CD4-positive, alpha-beta T cell (primary cell): ENCODE measurements around the gene SYNE1. TPM values are rescaled to one million over a fixed set of nuclear protein-coding genes. Genes with fewer than 3 reads are reported as not detected.

Experiments
- ATAC-seq: fragments of 200-7000 bp; cut with Tn5 transposase; one replicate; pipeline ENCODE4 v1.10.0; 2022; ENCODE audit warnings: mild to moderate bottlenecking; ENCODE audit not compliant: poor library complexity
- CTCF ChIA-PET: fragments of 350-600 bp; sonication (Branson Sonifier 250); formaldehyde crosslinking; loops from one replicate; lab custom pipeline; 2021; ENCODE audit warnings: antibody characterized with exemption, inconsistent platforms; lab: Charles Lee
- POLR2A ChIA-PET: fragments of 350-600 bp; sonication (Branson Sonifier 250); formaldehyde crosslinking; loops from one replicate; lab custom pipeline; 2021; ENCODE audit warnings: antibody characterized with exemption, inconsistent platforms; lab: Charles Lee
- DNase-seq, 14 experiments: peaks; one replicate each; pipeline ENCODE4 v3.0.0-alpha.2; 2013 to 2020; ENCODE audit warnings: mixed read lengths in 2 of 14
- H3K27ac ChIP-seq, 2 donors: one replicate each; pipeline versions ENCODE4 v1.5.1 to v1.7.0; 2013; ENCODE audit warnings: low read length in 2 of 2, low read depth in 1 of 2, mild to moderate bottlenecking in 1 of 2
- H3K27me3 ChIP-seq, 2 experiments: 1 replicate in 1 of 2; 2 replicates in 1 of 2; pipeline versions ENCODE4 v1.6.1 to v1.7.0; 2013; ENCODE audit warnings: low read length in 2 of 2, control low read depth in 1 of 2, mild to moderate bottlenecking in 1 of 2, moderate library complexity in 1 of 2; ENCODE audit not compliant: insufficient read depth in 2 of 2, control insufficient read depth in 1 of 2
- H3K36me3 ChIP-seq: one replicate; pipeline ENCODE4 v1.6.1; 2013; ENCODE audit warnings: low read length, control low read depth; ENCODE audit not compliant: insufficient read depth
- H3K4me1 ChIP-seq: one replicate; pipeline ENCODE4 v1.6.1; 2013; ENCODE audit warnings: low read length, control low read depth; ENCODE audit not compliant: insufficient read depth
- H3K4me3 ChIP-seq: one replicate; pipeline ENCODE4 v1.5.1; 2013; ENCODE audit warnings: mild to moderate bottlenecking, low read length, moderate library complexity
- H3K9me3 ChIP-seq, 2 experiments: 1 replicate in 1 of 2; 2 replicates in 1 of 2; pipeline versions ENCODE4 v1.6.1 to v1.7.0; 2013; ENCODE audit warnings: low read length in 2 of 2, mild to moderate bottlenecking in 2 of 2, control low read depth in 1 of 2, moderate library complexity in 1 of 2; ENCODE audit not compliant: control insufficient read depth in 1 of 2, insufficient read depth in 1 of 2
- H3K27ac Mint-ChIP-seq: one replicate; pipeline ENCODE4 v1.8.0; 2020; ENCODE audit warnings: mixed read lengths
- H3K27me3 Mint-ChIP-seq: one replicate; pipeline ENCODE4 v1.8.0; 2021; ENCODE audit warnings: mixed read lengths
- H3K36me3 Mint-ChIP-seq: one replicate; pipeline ENCODE4 v1.8.0; 2021; ENCODE audit warnings: low read depth, mixed read lengths
- H3K4me1 Mint-ChIP-seq: one replicate; pipeline ENCODE4 v1.8.0; 2021; ENCODE audit warnings: low read depth, mixed read lengths
- H3K4me3 Mint-ChIP-seq: one replicate; pipeline ENCODE4 v1.8.0; 2020; ENCODE audit warnings: mild to moderate bottlenecking, mixed read lengths
- H3K9me3 Mint-ChIP-seq: one replicate; pipeline ENCODE4 v1.8.0; 2020; ENCODE audit warnings: mixed read lengths
- CTCF ChIP-seq: fragments of 200-600 bp; IDR thresholded peaks from one replicate; pipeline ENCODE4 v1.8.0; 2022; ENCODE audit warnings: antibody characterized with exemption, mild to moderate bottlenecking
- intact Hi-C, 2 experiments: fragments of 100-400 bp; cut with DNase I in 1 of 2; cut with micrococcal nuclease in 1 of 2; formaldehyde crosslinking; loops; one replicate each; pipeline versions ENCODE4 v1.15.1 to v1.9.0; 2023 to 2025; cut with DNase I, micrococcal nuclease
- total RNA-seq, 174 experiments: library from RNA in 2 of 174; stranded (reverse) in 2 of 174; gene quantifications; one replicate each; pipeline ENCODE4 v1.2.3 and lab custom pipeline; 2021 to 2026

SYNE1 gene
- total RNA-seq, 2 experiments from 2014 or later = 94.9 to 108 TPM

GRCh38 chr6:152148412-152148811 is 488.8 kb downstream of the SYNE1 start:
- TF ChIP-seq CTCF = no peak
- intact Hi-C loops = no loop called here
- H3K27ac ChIP-seq = no peak overlapping the region
- ChIA-PET CTCF (no interaction called here), POLR2A (interaction anchor here (0.9 to 1.0 kb wide), 2 partner anchors 24 to 36 kb away, joined by 3 to 5 read pairs; no protein-coding TSS in a partner anchor)
- no peaks in the 10 kb centered on the region for H3K27me3 ChIP-seq
- no peak overlapping the region for H3K27ac Mint-ChIP-seq
- H3K4me3 Mint-ChIP-seq = no peak overlapping the region
- no peaks in the 10 kb centered on the region for H3K4me1 Mint-ChIP-seq
- DNase-seq (no peak), ATAC-seq (no peak)
- H3K36me3 Mint-ChIP-seq = peaks cover 95% of the 10 kb centered on the region
- H3K9me3 ChIP-seq = no peaks in the 10 kb centered on the region
- H3K27me3 Mint-ChIP-seq = no peaks in the 10 kb centered on the region
- H3K4me1 ChIP-seq = no peaks in the 10 kb centered on the region
- H3K4me3 ChIP-seq = no peak overlapping the region
- H3K9me3 Mint-ChIP-seq = no peaks in the 10 kb centered on the region
- peaks cover 100% of the 10 kb centered on the region for H3K36me3 ChIP-seq

GRCh38 chr6:152147269-152147668 is 489.9 kb downstream of the SYNE1 start:
- no peak for TF ChIP-seq CTCF
- Histone ChIP-seq H3K27me3 (no peaks in the 10 kb centered on the region), H3K4me1 (no peaks in the 10 kb centered on the region), H3K4me3 (no peak overlapping the region), H3K36me3 (peaks cover 99% of the 10 kb centered on the region), H3K27ac (no peak overlapping the region), H3K9me3 (no peaks in the 10 kb centered on the region)
- POLR2A ChIA-PET = interaction anchor here (1.3 kb wide), 1 partner anchor 38 kb away, joined by 3 read pairs; no protein-coding TSS in a partner anchor
- ATAC-seq (no peak), DNase-seq (no peak)
- Mint-ChIP-seq H3K27ac (peak overlapping the region; percentile 54), H3K27me3 (no peaks in the 10 kb centered on the region), H3K4me1 (no peaks in the 10 kb centered on the region), H3K36me3 (peaks cover 96% of the 10 kb centered on the region), H3K4me3 (no peak overlapping the region), H3K9me3 (no peaks in the 10 kb centered on the region)
- intact Hi-C loops = no loop called here
- CTCF ChIA-PET = no interaction called here

- intact Hi-C loops = no loop called here
- H3K4me1 ChIP-seq = no peaks in the 10 kb centered on the region
Measured at GRCh38 chr6:152146385-152146784, 490.8 kb downstream of the SYNE1 start.

More at GRCh38 chr6:152146385-152146784, 490.8 kb downstream of the SYNE1 start:
- peaks cover 89% of the 10 kb centered on the region for H3K36me3 Mint-ChIP-seq
- H3K4me3 Mint-ChIP-seq = no peak overlapping the region
- Histone ChIP-seq H3K27me3 (no peaks in the 10 kb centered on the region), H3K9me3 (no peaks in the 10 kb centered on the region), H3K36me3 (peaks cover 99% of the 10 kb centered on the region), H3K27ac (no peak overlapping the region), H3K4me3 (no peak overlapping the region)
- ChIA-PET CTCF (no interaction called here), POLR2A (interaction anchor here (1.3 kb wide), 1 partner anchor 39 kb away, joined by 3 read pairs; no protein-coding TSS in a partner anchor)
- ATAC-seq = no peak
- peak overlapping the region; percentile 54 for H3K27ac Mint-ChIP-seq
- no peaks in the 10 kb centered on the region for H3K9me3 Mint-ChIP-seq
- DNase-seq = no peak
- TF ChIP-seq CTCF = no peak
- no peaks in the 10 kb centered on the region for H3K4me1 Mint-ChIP-seq
- H3K27me3 Mint-ChIP-seq = no peaks in the 10 kb centered on the region
